Stimulated activated CD8-positive, alpha-beta memory T cell treated with anti-CD3 and anti-CD28 coated beads, Interleukin-15, amount 100 ng/mL, for 48 hours (primary cell): ENCODE data around the gene SLC35F1.

Experiments
- DNase-seq, 2 donors: peaks; one replicate each; pipeline ENCODE4 v3.0.0-alpha.2; 2020; ENCODE audit warnings: low read depth in 2 of 2

The SLC35F1 gene

GRCh38 chr6:118313762-118314161 is 406.7 kb downstream of the SLC35F1 start:
- DNase-seq = no peak

- DNase-seq = no peak
Observed at GRCh38 chr6:118316796-118317384, 409.8 kb downstream of the SLC35F1 start.

GRCh38 chr6:118317581-118318563 is 410.8 kb downstream of the SLC35F1 start:
- DNase-seq = no peak

- DNase-seq = no peak
Observed at GRCh38 chr6:118318648-118319047, 411.6 kb downstream of the SLC35F1 start.

- no peak for DNase-seq
Observed at GRCh38 chr6:118319416-118319815, 412.4 kb downstream of the SLC35F1 start.

GRCh38 chr6:118319894-118320649 is 413.0 kb downstream of the SLC35F1 start:
- DNase-seq = no peak

GRCh38 chr6:118320652-118321051 is 413.6 kb downstream of the SLC35F1 start:
- no peak for DNase-seq

- DNase-seq = no peak
Observed at GRCh38 chr6:118324116-118324515, 417.1 kb downstream of the SLC35F1 start.

GRCh38 chr6:118325220-118325860 is 418.3 kb downstream of the SLC35F1 start:
- DNase-seq = no peak

GRCh38 chr6:118326712-118327111 is 419.6 kb downstream of the SLC35F1 start:
- DNase-seq = no peak

GRCh38 chr6:118327237-118327636 is 420.2 kb downstream of the SLC35F1 start:
- DNase-seq = no peak

GRCh38 chr6:118333772-118334171 is 426.7 kb downstream of the SLC35F1 start:
- no peak for DNase-seq

GRCh38 chr6:118334634-118335033 is 427.6 kb downstream of the SLC35F1 start:
- no peak for DNase-seq

GRCh38 chr6:118335325-118335816 is 428.3 kb downstream of the SLC35F1 start:
- no peak for DNase-seq

GRCh38 chr6:118344014-118344670 is 437.1 kb downstream of the SLC35F1 start:
- no peak for DNase-seq

- no peak for DNase-seq
Observed at GRCh38 chr6:118350881-118351430, 443.9 kb downstream of the SLC35F1 start.

GRCh38 chr6:118353564-118353963 is 446.5 kb downstream of the SLC35F1 start:
- DNase-seq = no peak

GRCh38 chr6:118354641-118355040 is 447.6 kb downstream of the SLC35F1 start:
- DNase-seq = no peak

GRCh38 chr6:118356054-118356453 is 449.0 kb downstream of the SLC35F1 start:
- DNase-seq = no peak

GRCh38 chr6:118356686-118357085 is 449.6 kb downstream of the SLC35F1 start:
- no peak for DNase-seq
